Peyer's patch (tissue), 4 donors: Measurements from ENCODE around the gene STEAP2. TPM values are rescaled to one million over a fixed set of nuclear protein-coding genes. Genes with fewer than 3 reads are reported as not detected.

Experiments used
- DNase-seq, 3 donors: peaks; one replicate each; pipeline ENCODE4 v3.0.0-alpha.2; 2017 to 2019
- H3K27ac ChIP-seq, 4 donors: fragments of 200-600 bp; sonication (generic); one replicate each; pipeline ENCODE4 v1.5.1; 2016 to 2019
- H3K27me3 ChIP-seq, 2 donors: fragments of 200-600 bp; sonication (generic); one replicate each; pipeline ENCODE4 v1.5.1; 2019
- H3K36me3 ChIP-seq, 3 donors: fragments of 200-600 bp; sonication (generic); one replicate each; pipeline ENCODE4 v1.5.1; 2016 to 2019
- H3K4me1 ChIP-seq, 4 donors: fragments of 200-600 bp; sonication (generic); one replicate each; pipeline ENCODE4 v1.5.1; 2016 to 2019
- H3K4me3 ChIP-seq, 4 donors: fragments of 200-600 bp; sonication (generic); 1 replicate in 3 of 4; 2 replicates in 1 of 4; pipeline ENCODE4 v1.5.1; 2016 to 2019; ENCODE audit warnings: mild to moderate bottlenecking in 1 of 4
- H3K9me3 ChIP-seq, 4 donors: fragments of 200-600 bp; sonication (generic); one replicate each; pipeline ENCODE4 v1.5.1; 2016 to 2019; ENCODE audit warnings: mild to moderate bottlenecking in 1 of 4
- POLR2A ChIP-seq, 2 donors: fragments of 450-650 bp; IDR thresholded peaks; one replicate each; pipeline ENCODE4 v1.5.1; 2017; ENCODE audit warnings: antibody characterized with exemption in 2 of 2, mild to moderate bottlenecking in 2 of 2, moderate library complexity in 2 of 2
- total RNA-seq, 4 donors: library from RNA; depleted of rRNA; stranded (reverse); fragments of >200 nt; gene quantifications; one replicate each; pipeline ENCODE4 v1.1.0, GENCODE V29; 2016
- TF ChIP-seq, protein P1 (sequence below), 6 experiments: fragments of 450-650 bp in 4 of 6; fragments of 200-600 bp in 2 of 6; sonication (generic) in 1 of 6; IDR thresholded peaks; one replicate each; pipeline ENCODE4 v1.5.1; 2017 to 2019; ENCODE audit warnings: antibody characterized with exemption in 6 of 6, mild to moderate bottlenecking in 3 of 6, moderate library complexity in 1 of 6

Gene STEAP2
- total RNA-seq, 4 donors from 2014 or later = 8.3 to 22.4 (median 17.4) TPM

GRCh38 chr7:90169891-90170290 is 41.6 kb upstream of the STEAP2 start:
- Histone ChIP-seq H3K27me3 (no peaks in the 10 kb centered on the region), H3K9me3 (no peaks in the 10 kb centered on the region), H3K36me3 (no peaks in the 10 kb centered on the region), H3K4me1 (no peaks in the 10 kb centered on the region), H3K27ac (no peak overlapping the region), H3K4me3 (no peak overlapping the region)
- TF ChIP-seq, protein P1, sequence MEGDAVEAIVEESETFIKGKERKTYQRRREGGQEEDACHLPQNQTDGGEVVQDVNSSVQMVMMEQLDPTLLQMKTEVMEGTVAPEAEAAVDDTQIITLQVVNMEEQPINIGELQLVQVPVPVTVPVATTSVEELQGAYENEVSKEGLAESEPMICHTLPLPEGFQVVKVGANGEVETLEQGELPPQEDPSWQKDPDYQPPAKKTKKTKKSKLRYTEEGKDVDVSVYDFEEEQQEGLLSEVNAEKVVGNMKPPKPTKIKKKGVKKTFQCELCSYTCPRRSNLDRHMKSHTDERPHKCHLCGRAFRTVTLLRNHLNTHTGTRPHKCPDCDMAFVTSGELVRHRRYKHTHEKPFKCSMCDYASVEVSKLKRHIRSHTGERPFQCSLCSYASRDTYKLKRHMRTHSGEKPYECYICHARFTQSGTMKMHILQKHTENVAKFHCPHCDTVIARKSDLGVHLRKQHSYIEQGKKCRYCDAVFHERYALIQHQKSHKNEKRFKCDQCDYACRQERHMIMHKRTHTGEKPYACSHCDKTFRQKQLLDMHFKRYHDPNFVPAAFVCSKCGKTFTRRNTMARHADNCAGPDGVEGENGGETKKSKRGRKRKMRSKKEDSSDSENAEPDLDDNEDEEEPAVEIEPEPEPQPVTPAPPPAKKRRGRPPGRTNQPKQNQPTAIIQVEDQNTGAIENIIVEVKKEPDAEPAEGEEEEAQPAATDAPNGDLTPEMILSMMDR (IDR thresholded peaks at IDR 0.05) = no peak
- no peak for TF ChIP-seq POLR2A (IDR thresholded peaks at IDR 0.05)
- no peak for DNase-seq

GRCh38 chr7:90172121-90172520 is 39.4 kb upstream of the STEAP2 start:
- no peak for TF ChIP-seq POLR2A (IDR thresholded peaks at IDR 0.05)
- TF ChIP-seq, protein P1 (IDR thresholded peaks at IDR 0.05) = no peak
- H3K4me1 ChIP-seq = no peaks in the 10 kb centered on the region
- no peaks in the 10 kb centered on the region for H3K36me3 ChIP-seq
- H3K4me3 ChIP-seq = no peak overlapping the region
- no peak for DNase-seq
- no peak overlapping the region for H3K27ac ChIP-seq
- H3K27me3 ChIP-seq = no peaks in the 10 kb centered on the region
- no peaks in the 10 kb centered on the region for H3K9me3 ChIP-seq

DNA sequence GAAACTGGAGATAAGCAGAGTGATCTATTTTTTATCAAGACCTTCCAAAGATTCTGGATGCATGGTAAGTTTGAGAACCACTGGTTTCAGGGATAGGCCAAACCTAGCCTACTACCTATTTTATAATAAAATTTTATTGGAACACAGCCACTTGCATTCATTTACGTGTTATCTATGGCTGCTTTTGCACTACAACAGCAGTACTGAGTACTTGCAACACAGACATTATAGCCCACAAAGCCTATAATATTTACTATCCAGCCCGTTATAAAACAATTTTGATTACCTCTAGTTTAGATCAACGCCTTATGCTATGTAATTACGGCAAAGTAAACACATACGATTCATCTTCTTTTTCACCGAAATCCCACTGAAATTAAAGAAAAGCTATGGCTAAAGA is 38.9 kb upstream of the STEAP2 start:
- Histone ChIP-seq H3K27me3 (no peaks in the 10 kb centered on the region), H3K4me3 (no peak overlapping the region), H3K9me3 (no peaks in the 10 kb centered on the region), H3K36me3 (no peaks in the 10 kb centered on the region), H3K4me1 (no peaks in the 10 kb centered on the region), H3K27ac (no peak overlapping the region)
- no peak for DNase-seq
- no peak for TF ChIP-seq POLR2A (IDR thresholded peaks at IDR 0.05)
- TF ChIP-seq, protein P1 (IDR thresholded peaks at IDR 0.05) = no peak

GRCh38 chr7:90173127-90173844 is 38.3 kb upstream of the STEAP2 start:
- H3K36me3 ChIP-seq = no peaks in the 10 kb centered on the region
- DNase-seq = no peak
- no peak overlapping the region for H3K27ac ChIP-seq
- H3K27me3 ChIP-seq = no peaks in the 10 kb centered on the region
- no peak for TF ChIP-seq POLR2A (IDR thresholded peaks at IDR 0.05)
- TF ChIP-seq, protein P1 (IDR thresholded peaks at IDR 0.05) = no peak
- no peak overlapping the region for H3K4me3 ChIP-seq
- no peaks in the 10 kb centered on the region for H3K9me3 ChIP-seq
- no peaks in the 10 kb centered on the region for H3K4me1 ChIP-seq

GRCh38 chr7:90175667-90176066 is 35.9 kb upstream of the STEAP2 start:
- Histone ChIP-seq H3K9me3 (no peaks in the 10 kb centered on the region), H3K4me3 (no peak overlapping the region), H3K36me3 (no peaks in the 10 kb centered on the region), H3K4me1 (no peaks in the 10 kb centered on the region), H3K27me3 (no peaks in the 10 kb centered on the region), H3K27ac (no peak overlapping the region)
- TF ChIP-seq, protein P1 (IDR thresholded peaks at IDR 0.05) = no peak
- DNase-seq = peak in 1 of 3 donors; percentile 44
